GM19238 (cell line): Measurements from ENCODE around the gene LBX2.

Experiments
- DNase-seq: peaks from one replicate; pipeline ENCODE4 v3.0.0; 2011; ENCODE audit warnings: low spot score; ENCODE audit not compliant: insufficient read length

The LBX2 gene

GRCh38 chr2:74458132-74458937, 41.1 kb downstream of the LBX2 start, which contains the start of gene WBP1:
Gene WBP1 (plus strand): TSS chr2:74458438. CDS start chr2:74458603, 165 bp downstream.
- DNase-seq = peak; percentile 91

- peak; percentile 37 for DNase-seq
These were observed 41.8 kb downstream of the LBX2 start for GRCh38 chr2:74457549-74458131.

GRCh38 chr2:74457129-74457548, 42.3 kb downstream of the LBX2 start:
- no peak for DNase-seq

GRCh38 chr2:74454654-74455511, 44.5 kb downstream of the LBX2 start, which contains the start of gene INO80B:
Gene INO80B (plus strand): TSS chr2:74455087. CDS start chr2:74455117, 30 bp downstream.
- peak; percentile 74 for DNase-seq

- DNase-seq = no peak
These were observed 48.7 kb downstream of the LBX2 start for GRCh38 chr2:74450570-74451190.

- DNase-seq = no peak
These were observed 50.6 kb downstream of the LBX2 start for GRCh38 chr2:74448771-74449170.
